ENCODE data around the gene ASMT.

DNA sequence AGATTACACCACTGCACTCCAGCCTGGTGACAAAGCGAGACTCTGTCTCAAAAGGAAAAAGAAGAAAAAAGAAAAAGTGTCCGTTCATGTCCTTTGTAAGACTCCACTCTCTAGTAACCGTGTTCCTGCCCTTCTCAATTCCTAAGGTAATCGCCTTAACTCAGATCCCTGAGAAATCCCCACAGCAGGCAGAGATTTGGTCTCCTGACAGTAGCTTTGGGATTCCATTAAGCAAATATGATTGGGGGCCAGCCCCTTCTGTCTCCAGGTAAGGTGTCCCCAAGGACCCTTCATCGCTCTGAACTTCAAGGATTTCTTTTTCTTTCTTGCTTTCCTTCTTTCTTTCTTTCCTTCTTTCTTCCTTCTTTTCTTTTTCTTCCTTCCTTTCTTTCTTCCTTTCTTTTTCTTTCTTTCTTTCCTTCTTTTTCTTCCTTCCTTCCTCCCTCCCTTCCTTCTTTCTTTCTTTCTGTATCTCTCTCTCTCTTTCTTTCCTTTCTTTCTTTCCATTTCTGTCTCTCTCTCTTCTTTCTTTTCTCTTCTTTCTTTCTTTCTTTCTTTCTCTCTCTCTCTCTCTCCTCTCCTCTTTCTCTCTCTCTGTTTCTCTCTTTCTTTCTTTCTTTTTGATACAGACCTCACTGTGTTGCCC is 2.1 kb upstream of the ASMT start:
- TF ChIP-seq POLR2A (IDR thresholded peaks at IDR 0.05), result no peak
- no peak for TF ChIP-seq CTCF (IDR thresholded peaks at IDR 0.05)
- TF ChIP-seq POLR2AphosphoS5 (IDR thresholded peaks at IDR 0.05), result no peak
- no peak for TF ChIP-seq EP300 (IDR thresholded peaks at IDR 0.05; ENCODE audit: low read depth)

Data from transverse colon (tissue), 4 donors.